Fibroblast of mammary gland (primary cell): ENCODE data around the gene TLK2.

Experiments used
- DNase-seq: peaks from one replicate; pipeline ENCODE4 v3.0.0-alpha.2; 2010; ENCODE audit warnings: low read depth
- H3K4me3 ChIP-seq: 2 replicates; pipeline ENCODE4 v1.5.1; 2011; ENCODE audit warnings: low read depth, mild to moderate bottlenecking, low read length, moderate library complexity; ENCODE audit not compliant: control insufficient read depth
- CTCF ChIP-seq: conservative IDR thresholded peaks from 2 replicates; pipeline ENCODE4 v1.5.1; 2011; ENCODE audit warnings: low read depth, low read length, inconsistent platforms; ENCODE audit not compliant: control insufficient read depth, insufficient read depth

TLK2 gene

GRCh38 chr17:62628831-62629555, 150.4 kb downstream of the TLK2 start:
- peak; percentile 64 for DNase-seq
- peak overlapping the region; percentile 81 for H3K4me3 ChIP-seq
- TF ChIP-seq CTCF: no peak

GRCh38 chr17:62629556-62630364, 151.1 kb downstream of the TLK2 start:
- DNase-seq: no peak
- peak overlapping the region; percentile 81 for H3K4me3 ChIP-seq
- TF ChIP-seq CTCF: no peak

GRCh38 chr17:62630365-62631085, 151.9 kb downstream of the TLK2 start:
- H3K4me3 ChIP-seq: peak overlapping the region; percentile 81
- DNase-seq: no peak
- no peak for TF ChIP-seq CTCF

GRCh38 chr17:62631086-62631935, 152.7 kb downstream of the TLK2 start:
- TF ChIP-seq CTCF: no peak
- DNase-seq: no peak
- no peak overlapping the region for H3K4me3 ChIP-seq

GRCh38 chr17:62631936-62632924, 153.6 kb downstream of the TLK2 start:
- H3K4me3 ChIP-seq: no peak overlapping the region
- no peak for DNase-seq
- no peak for TF ChIP-seq CTCF
